ENCODE data around the gene MRM1.

DNA sequence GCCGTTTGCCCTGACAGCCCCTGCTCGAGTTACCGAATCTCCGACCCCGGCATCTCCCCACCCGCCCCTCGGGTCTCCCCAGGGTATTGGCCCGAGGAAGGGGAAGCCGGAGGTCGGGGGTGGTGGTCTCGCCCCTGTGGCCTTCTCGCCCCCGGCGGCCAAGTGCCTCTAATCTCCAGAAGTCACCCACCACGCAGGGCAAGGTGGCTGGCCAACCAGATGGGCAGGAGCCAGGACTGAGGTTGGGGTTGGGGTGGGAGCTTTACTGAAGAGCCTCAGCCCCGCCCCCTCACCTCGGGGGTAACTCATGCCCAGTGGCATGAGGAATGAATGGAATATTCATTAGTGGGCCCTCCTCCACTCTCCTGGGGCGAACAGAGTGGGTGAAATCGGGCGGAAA, 9.1 kb upstream of the MRM1 start:
- TF ChIP-seq, protein P1, sequence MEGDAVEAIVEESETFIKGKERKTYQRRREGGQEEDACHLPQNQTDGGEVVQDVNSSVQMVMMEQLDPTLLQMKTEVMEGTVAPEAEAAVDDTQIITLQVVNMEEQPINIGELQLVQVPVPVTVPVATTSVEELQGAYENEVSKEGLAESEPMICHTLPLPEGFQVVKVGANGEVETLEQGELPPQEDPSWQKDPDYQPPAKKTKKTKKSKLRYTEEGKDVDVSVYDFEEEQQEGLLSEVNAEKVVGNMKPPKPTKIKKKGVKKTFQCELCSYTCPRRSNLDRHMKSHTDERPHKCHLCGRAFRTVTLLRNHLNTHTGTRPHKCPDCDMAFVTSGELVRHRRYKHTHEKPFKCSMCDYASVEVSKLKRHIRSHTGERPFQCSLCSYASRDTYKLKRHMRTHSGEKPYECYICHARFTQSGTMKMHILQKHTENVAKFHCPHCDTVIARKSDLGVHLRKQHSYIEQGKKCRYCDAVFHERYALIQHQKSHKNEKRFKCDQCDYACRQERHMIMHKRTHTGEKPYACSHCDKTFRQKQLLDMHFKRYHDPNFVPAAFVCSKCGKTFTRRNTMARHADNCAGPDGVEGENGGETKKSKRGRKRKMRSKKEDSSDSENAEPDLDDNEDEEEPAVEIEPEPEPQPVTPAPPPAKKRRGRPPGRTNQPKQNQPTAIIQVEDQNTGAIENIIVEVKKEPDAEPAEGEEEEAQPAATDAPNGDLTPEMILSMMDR (conservative IDR thresholded peaks at IDR 0.05) = no peak
- no peak for TF ChIP-seq ZFX (IDR thresholded peaks at IDR 0.05)
